ENCODE results near the gene ADAM8.

The ADAM8 gene

GRCh38 chr10:133308421-133309099 is 31.9 kb upstream of the ADAM8 start, which contains the start of the genes TUBGCP2 and ZNF511:
TSS of gene TUBGCP2 (minus strand) at chr10:133308872. CDS start at chr10:133302941, 5,931 bp downstream.
TSS of gene ZNF511 (plus strand) at chr10:133308914. CDS start at chr10:133308944, 30 bp downstream.
- DNase-seq (ENCODE audit: low read depth in 3 of 3) = peak; percentile 80 to 84 (median 82)

- peak; percentile 62 to 85 (median 73) for DNase-seq (ENCODE audit: low read depth in 3 of 3)
Measured at GRCh38 chr10:133307776-133308420, 31.2 kb upstream of the ADAM8 start.

- DNase-seq (ENCODE audit: low read depth in 3 of 3) = no peak
Measured at GRCh38 chr10:133306941-133307379, 30.3 kb upstream of the ADAM8 start.

GRCh38 chr10:133306097-133306476 is 29.4 kb upstream of the ADAM8 start:
- DNase-seq (ENCODE audit: low read depth in 3 of 3) = no peak

- DNase-seq (ENCODE audit: low read depth in 3 of 3) = no peak
Measured at GRCh38 chr10:133303206-133303605, 26.5 kb upstream of the ADAM8 start.

- DNase-seq (ENCODE audit: low read depth in 3 of 3) = no peak
Measured at GRCh38 chr10:133302230-133302629, 25.6 kb upstream of the ADAM8 start.

- DNase-seq (ENCODE audit: low read depth in 3 of 3) = no peak
Measured at GRCh38 chr10:133299738-133300137, 23.1 kb upstream of the ADAM8 start.

- DNase-seq (ENCODE audit: low read depth in 3 of 3) = no peak
Measured at GRCh38 chr10:133299224-133299623, 22.6 kb upstream of the ADAM8 start.

- DNase-seq (ENCODE audit: low read depth in 3 of 3) = no peak
Measured at GRCh38 chr10:133298466-133298865, 21.8 kb upstream of the ADAM8 start.

- DNase-seq (ENCODE audit: low read depth in 3 of 3) = no peak
Measured at GRCh38 chr10:133297504-133297903, 20.8 kb upstream of the ADAM8 start.

- no peak for DNase-seq (ENCODE audit: low read depth in 3 of 3)
Measured at GRCh38 chr10:133295426-133296320, 19.0 kb upstream of the ADAM8 start.

- no peak for DNase-seq (ENCODE audit: low read depth in 3 of 3)
Measured at GRCh38 chr10:133294189-133294588, 17.5 kb upstream of the ADAM8 start.

GRCh38 chr10:133293810-133294119 is 17.1 kb upstream of the ADAM8 start:
- DNase-seq (ENCODE audit: low read depth in 3 of 3) = no peak

GRCh38 chr10:133292919-133293809 is 16.5 kb upstream of the ADAM8 start:
- DNase-seq (ENCODE audit: low read depth in 3 of 3) = no peak

- no peak for DNase-seq (ENCODE audit: low read depth in 3 of 3)
Measured at GRCh38 chr10:133289761-133290160, 13.1 kb upstream of the ADAM8 start.

- no peak for DNase-seq (ENCODE audit: low read depth in 3 of 3)
Measured at GRCh38 chr10:133287832-133288500, 11.3 kb upstream of the ADAM8 start.

- no peak for DNase-seq (ENCODE audit: low read depth in 3 of 3)
Measured at GRCh38 chr10:133286366-133286765, 9.7 kb upstream of the ADAM8 start.

- no peak for DNase-seq (ENCODE audit: low read depth in 3 of 3)
Measured at GRCh38 chr10:133285217-133285616, 8.5 kb upstream of the ADAM8 start.

- no peak for DNase-seq (ENCODE audit: low read depth in 3 of 3)
Measured at GRCh38 chr10:133283931-133284330, 7.3 kb upstream of the ADAM8 start.

- DNase-seq (ENCODE audit: low read depth in 3 of 3) = no peak
Measured at GRCh38 chr10:133282846-133283390, 6.2 kb upstream of the ADAM8 start.
